Muscle of back (tissue), 11 donors: Measurements from ENCODE around the gene APOO. TPM values are rescaled to one million over a fixed set of nuclear protein-coding genes. Genes with fewer than 3 reads are reported as not detected.
"Not testable (repeated sequence)": the region's sequence is repeated elsewhere in the genome, so short reads cannot be mapped to it uniquely, and the experiment has no call there.

Experiments used
- DNase-seq, 3 donors: peaks; one replicate each; pipeline versions ENCODE4 v3.0.0 to v3.0.0-alpha.2; 2013
- polyA plus RNA-seq, 10 donors: library from polyadenylated mRNA; unstranded; fragments of 120-200 nt; gene quantifications; one replicate each; pipeline ENCODE4 v1.2.1, GENCODE V29; 2013; ENCODE audit not compliant: insufficient read length in 10 of 10

Gene APOO
- polyA plus RNA-seq, 10 donors = 16.3 to 21.3 (median 18.3) TPM

- no peak for DNase-seq
Observed at GRCh38 chrX:23864742-23865326, 42.9 kb downstream of the APOO start.

DNA sequence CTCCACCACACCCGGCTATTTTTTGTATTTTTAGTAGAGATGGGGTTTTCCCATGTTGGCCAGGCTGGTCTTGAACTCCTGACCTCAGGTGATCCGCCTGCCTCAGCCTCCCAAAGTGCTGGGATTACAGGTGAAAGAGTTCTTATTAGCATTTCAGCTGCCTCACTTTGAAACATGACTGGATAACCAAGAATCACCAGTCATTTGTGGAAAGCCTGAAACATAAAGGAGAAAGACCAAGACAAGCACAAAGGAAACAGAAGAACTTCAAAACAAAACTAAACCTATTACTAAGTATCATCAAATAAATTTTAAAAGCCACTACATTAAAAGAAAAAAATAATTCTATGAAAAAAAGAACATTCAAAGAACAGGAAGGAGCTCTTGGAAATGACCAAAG, 45.8 kb downstream of the APOO start:
- DNase-seq = not testable (repeated sequence)

- DNase-seq = no peak
Observed at GRCh38 chrX:23861215-23861896, 46.4 kb downstream of the APOO start.

GRCh38 chrX:23859238-23859637, 48.5 kb downstream of the APOO start:
- DNase-seq = not testable (repeated sequence)

- DNase-seq = no peak
Observed at GRCh38 chrX:23857935-23858334, 49.8 kb downstream of the APOO start.

DNA sequence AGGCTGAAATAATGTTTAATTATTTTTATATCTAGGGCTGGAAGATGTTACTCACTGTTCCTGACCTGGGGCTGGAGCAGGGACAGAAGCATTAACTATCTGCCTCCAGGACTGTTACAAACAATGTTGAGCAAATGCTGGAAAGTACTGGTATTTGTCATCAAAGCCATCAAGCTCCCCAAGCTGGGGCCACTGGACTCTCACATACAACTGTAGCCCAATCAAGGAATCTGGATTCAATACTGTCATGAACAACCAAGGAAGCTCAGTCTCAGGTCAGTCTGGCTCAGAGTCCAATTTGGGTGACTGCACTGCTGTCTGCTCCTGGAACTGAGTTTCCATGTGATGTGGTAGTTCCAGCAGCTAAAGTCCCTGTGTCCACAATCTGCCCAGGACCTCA, 50.4 kb downstream of the APOO start:
- DNase-seq = no peak

GRCh38 chrX:23855569-23855968, 52.2 kb downstream of the APOO start:
- DNase-seq = no peak

DNA sequence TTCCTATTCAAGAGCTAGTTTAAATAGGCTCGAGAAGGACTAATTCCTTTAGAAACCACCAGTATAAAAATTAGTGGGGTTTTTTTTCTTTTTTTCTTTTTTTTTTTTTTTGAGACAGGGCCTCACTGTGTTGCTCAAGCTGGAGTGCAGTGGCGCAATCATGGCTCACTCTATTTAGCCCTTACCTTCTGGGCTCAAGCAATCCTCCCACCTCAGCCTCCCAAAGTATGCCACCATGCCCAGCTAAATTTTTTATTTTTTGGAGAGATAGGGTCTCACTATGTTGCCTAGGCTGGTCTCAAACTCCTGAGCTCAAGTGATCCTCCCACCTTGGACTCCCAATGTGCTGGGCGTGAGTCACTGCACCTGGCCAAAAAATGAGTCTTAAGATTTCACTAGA, 52.8 kb downstream of the APOO start:
- DNase-seq = no peak

GRCh38 chrX:23854122-23854521, 53.6 kb downstream of the APOO start:
- no peak for DNase-seq

- DNase-seq = no peak
Observed at GRCh38 chrX:23851544-23851943, 56.2 kb downstream of the APOO start.

- DNase-seq = no peak
Observed at GRCh38 chrX:23849241-23849640, 58.5 kb downstream of the APOO start.

GRCh38 chrX:23845351-23845817, 62.4 kb downstream of the APOO start:
- DNase-seq = peak in 1 of 3 donors; percentile 11

- peak in 1 of 3 donors; percentile 19 for DNase-seq
Observed at GRCh38 chrX:23844502-23845138, 63.1 kb downstream of the APOO start.

- DNase-seq = no peak
Observed at GRCh38 chrX:23841847-23842522, 65.8 kb downstream of the APOO start.

DNA sequence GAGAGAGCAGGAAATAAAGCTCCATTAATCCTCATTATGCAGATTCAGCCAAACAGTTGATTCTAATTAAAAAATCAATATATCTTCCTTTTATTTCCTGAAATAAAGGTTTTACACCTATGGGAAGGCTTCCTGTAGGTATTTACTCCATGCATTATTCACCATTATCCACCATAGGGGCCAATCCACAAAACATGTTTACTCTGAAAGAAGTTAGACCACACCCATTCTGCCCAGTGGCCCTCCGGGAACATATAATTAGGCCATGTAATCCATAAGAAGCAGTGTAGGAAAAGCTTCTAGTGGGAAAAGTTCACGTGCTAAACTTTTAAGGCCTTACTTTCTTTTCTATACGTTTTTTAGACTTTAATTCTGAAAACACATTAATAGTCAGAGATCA, 67.1 kb downstream of the APOO start:
- no peak for DNase-seq

- no peak for DNase-seq
Observed at GRCh38 chrX:23838953-23839352, 68.8 kb downstream of the APOO start.

DNA sequence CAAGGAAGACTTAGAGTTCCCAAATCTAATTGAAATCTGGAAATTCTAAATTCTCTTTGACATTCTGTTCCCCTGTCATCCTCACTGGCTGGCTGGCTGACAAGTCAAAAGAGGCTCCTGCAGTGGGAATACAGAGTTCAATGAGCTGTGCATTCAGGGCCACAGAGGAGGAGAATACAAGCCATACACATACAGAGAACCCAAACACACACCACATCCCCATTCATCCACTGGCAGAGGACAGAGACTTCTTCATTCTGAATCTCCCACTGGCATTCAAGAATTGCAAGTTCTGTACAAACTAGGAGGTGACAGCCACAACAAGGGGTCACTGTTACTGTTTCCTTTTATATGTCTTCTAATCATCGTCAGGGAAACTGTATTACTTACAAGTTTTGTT, 75.0 kb downstream of the APOO start:
- no peak for DNase-seq

- DNase-seq = no peak
Observed at GRCh38 chrX:23828881-23829280, 78.9 kb downstream of the APOO start.

DNA sequence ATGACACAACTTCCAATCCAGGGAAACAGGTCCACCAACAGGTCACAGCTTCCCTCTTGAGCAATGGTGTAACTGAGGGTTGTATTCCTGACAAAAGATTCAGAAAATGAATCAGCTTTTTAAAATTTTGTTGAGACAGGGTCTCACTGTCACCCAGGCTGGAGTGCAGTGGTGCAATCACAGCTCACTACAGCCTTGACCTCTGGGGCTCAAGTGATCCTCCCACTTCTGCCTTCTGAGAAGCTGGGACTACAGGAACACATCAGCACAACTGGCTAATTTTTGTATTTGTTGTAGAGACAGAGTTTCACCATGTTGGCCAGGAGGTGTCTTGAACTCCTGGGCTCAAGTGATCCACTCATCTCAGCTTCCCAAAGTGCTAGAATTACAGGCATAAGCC, 81.1 kb downstream of the APOO start:
- no peak for DNase-seq

DNA sequence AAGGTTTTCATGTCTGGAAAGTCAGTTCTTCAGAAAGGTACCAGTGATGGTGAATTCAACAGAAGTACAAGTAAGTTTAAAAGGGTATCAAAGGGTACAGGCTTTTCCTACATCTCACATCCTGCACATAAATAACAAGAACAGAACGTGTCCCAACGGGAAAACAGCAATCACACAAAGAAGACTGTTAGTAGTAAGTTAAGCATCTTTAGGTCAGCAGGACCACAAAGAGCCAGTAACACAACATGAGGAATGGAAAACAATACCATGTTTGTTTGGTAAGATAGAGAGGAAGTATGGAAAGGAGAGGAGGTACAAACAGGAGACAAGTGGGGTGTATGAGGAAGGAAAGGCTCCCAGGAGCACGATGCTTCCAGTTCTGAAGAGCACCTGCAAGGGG, 81.5 kb downstream of the APOO start:
- DNase-seq = no peak

DNA sequence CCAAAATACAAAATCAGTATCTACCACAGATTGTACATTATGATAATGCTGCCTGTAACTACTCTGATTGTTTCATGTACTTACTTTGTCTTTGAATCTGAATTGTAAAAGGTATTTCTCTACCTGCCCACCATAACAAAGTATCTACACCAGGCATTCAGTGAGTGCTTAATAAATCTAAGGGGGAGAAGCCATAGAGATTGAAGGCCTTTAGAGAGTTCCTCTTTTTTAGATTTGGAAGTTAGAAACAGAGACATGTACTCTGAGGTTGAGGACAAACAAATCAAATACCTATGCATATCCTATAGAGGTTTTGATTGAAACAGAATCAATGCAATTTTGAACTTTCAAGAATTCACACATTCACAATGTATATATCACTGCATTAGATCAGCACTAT, 82.1 kb downstream of the APOO start:
- DNase-seq = no peak

- DNase-seq = no peak
Observed at GRCh38 chrX:23822841-23823240, 84.9 kb downstream of the APOO start.

GRCh38 chrX:23822397-23822796, 85.3 kb downstream of the APOO start:
- DNase-seq = no peak
